Dedifferentiated amniotic fluid mesenchymal stem cell (primary cell): ENCODE results near the gene KCNC3.

Experiments used
- DNase-seq: peaks from one replicate; pipeline ENCODE4 v3.0.0-alpha.2; 2016; ENCODE audit errors: extremely low spot score

The KCNC3 gene

DNA sequence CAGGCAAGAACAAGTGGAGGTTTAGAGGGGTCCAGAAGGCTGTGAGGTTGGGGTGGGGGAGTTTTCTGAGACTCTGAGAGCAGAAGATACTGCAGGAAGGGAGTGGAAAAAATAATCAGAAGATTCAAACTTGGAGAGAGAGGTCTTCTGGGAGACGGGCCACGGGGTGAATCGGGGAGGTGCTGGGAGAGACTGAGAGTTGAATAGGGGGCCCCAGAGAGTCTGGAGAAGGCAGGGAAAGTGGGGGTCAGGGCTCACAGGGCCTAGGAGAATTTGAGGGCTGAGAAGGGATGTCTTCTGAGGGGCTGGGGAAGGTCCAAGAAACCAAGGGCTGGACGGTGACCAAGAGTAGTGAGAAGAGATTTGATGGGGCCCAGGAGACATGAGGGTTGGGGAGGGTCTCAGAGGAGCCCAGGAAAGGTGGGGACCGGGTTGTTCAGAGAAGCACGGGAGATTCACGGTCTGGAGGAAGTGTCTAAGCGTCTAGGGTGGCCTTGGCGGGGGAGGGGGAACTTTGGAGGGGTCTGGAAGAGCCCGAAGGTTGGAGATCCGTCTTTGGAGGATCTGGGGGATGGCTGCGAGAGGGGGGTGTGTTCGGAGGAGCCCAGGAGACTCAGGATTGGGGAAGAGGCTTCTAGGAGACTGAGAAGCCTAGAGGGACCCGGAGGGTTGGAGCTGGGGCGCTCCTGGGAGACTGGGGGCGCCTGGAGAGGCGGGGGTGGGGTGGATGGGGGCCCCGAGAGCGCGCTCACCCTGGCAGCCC lies 1.5 kb downstream of the KCNC3 start:
- no peak for DNase-seq

DNA sequence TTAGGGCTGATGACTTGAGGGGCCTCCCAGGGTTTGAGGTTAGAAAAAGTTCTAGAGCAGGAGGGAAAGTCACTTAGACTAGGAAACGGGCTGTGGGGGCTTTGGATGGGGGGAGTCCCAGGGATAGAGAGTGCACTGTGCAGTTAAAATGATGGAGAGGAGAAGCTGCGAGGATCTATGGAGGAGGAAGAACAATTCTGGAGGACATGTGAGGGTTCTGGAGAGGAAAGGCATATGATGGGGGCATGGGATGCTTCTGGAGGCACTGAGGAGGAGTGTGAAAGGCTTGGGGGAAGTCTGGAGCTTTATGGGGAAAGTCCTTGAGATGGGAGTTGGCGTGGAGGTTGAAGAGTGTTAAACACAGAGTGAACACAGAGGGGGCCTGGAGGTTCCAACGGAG lies 2.2 kb downstream of the KCNC3 start:
- no peak for DNase-seq

DNA sequence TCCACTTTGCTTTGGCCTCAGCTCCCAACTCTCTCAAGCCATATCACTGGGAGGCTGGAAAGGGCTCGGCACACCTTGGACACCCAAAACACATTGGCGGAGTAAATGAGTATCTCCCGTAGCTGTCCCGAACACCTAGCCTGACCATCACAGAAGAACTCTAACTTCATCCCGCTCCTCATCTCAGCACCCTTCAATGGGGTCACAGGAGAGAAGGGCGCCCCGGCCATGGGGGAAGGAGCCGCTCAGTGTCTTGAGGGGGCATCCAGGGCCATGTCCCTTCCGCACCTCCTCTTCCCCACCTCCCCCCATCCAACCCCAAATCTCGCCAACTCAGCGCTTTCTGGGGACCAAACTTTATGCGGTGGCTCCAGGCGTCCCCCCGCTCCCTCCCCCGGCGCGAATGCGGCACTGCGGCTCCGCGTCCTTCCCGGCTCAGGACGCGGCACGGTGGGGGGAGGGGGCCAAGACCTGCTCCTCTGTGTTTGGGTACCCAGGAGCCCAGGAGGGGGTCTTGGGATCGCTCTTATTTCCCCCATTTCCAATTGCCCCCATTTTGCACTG lies 3.0 kb downstream of the KCNC3 start:
- no peak for DNase-seq

GRCh38 chr19:50325310-50326100 lies 3.7 kb downstream of the KCNC3 start:
- DNase-seq = no peak

DNA sequence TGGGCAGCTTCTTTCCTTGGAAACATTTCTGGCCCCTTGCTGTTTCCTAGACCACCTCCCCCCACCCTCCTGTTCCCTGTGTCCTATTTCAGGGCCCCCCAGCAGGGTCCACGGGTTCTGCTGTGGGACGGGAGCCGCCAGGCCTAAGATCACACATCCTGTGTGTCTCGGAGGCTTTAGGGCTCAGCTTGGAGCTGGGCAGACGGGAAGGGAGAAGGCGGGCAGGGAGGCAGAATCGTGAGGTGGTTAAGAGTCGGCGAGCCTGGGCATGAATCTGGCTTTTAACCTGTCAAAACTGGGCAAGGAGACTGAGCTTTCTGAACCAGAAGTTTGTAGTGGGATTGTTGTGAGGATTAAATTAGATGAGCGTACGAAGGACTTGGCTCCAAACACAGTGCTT lies 4.8 kb downstream of the KCNC3 start:
- DNase-seq = no peak

DNA sequence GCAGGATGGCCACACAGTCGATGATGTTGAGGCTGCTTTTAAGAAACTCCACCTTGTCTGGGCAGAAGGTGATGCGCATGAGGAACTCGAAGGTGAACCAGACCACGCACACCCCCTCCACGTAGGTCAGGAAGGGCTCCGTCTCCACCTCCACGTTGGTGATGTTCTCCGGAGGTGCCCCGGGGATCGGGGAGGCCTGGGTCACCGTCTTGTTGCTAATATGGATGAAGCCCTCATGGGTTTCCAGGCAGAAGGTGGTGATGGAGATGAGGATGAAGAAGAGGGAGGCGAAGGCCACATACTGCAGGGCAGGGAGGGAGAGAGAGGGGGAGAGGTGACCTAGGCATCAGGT lies 5.4 kb downstream of the KCNC3 start:
- no peak for DNase-seq

- DNase-seq = no peak
Observed at GRCh38 chr19:50322931-50323781, 6.0 kb downstream of the KCNC3 start.

GRCh38 chr19:50322234-50322633 lies 6.9 kb downstream of the KCNC3 start:
- no peak for DNase-seq

DNA sequence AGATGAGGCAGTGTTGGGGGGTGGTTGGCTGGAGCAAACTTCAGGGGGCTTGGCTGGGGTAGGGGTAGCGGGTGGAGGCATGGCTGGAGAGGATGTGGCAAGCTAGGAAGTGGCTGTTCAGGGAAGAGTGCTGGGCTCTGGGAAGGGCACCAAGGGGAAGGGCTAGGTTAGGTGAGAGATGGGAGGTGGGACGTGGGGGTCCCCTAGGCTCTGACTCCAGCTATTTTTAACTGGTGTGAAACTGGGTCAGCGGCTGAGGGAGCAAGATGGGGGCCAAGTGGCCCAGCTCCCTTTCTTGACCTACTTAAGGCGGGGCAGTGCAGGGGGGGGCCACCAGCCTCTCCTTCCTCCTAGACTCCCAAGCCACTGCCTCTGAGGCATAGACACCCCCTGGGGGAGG lies 7.3 kb downstream of the KCNC3 start:
- DNase-seq = no peak

GRCh38 chr19:50320596-50320995 lies 8.6 kb downstream of the KCNC3 start:
- DNase-seq = no peak

- no peak for DNase-seq
Observed at GRCh38 chr19:50320051-50320450, 9.1 kb downstream of the KCNC3 start.

GRCh38 chr19:50319156-50319555 lies 10.0 kb downstream of the KCNC3 start:
- no peak for DNase-seq

- DNase-seq = no peak
Observed at GRCh38 chr19:50318438-50318837, 10.7 kb downstream of the KCNC3 start.

DNA sequence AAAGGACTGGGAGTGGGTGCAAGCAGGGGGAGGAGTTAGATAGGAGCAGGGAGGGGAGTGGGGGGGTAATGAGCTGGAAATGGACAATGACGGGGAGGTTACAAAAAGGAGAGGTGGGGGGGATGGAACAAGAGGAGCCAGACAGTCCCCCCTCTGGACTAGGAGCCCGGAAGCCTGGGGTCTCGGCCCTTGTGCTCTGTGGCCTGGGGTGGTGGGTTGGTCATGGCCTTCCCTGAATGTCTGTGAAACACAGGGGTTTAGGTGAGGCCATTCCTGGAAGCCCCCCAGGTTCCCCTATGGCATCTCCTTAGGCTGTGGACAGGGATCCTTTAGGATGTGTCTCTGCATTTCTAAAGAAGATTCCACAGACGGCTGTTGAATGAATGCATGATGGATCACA lies 12.1 kb downstream of the KCNC3 start:
- no peak for DNase-seq

- no peak for DNase-seq
Observed at GRCh38 chr19:50315773-50316448, 13.3 kb downstream of the KCNC3 start.

DNA sequence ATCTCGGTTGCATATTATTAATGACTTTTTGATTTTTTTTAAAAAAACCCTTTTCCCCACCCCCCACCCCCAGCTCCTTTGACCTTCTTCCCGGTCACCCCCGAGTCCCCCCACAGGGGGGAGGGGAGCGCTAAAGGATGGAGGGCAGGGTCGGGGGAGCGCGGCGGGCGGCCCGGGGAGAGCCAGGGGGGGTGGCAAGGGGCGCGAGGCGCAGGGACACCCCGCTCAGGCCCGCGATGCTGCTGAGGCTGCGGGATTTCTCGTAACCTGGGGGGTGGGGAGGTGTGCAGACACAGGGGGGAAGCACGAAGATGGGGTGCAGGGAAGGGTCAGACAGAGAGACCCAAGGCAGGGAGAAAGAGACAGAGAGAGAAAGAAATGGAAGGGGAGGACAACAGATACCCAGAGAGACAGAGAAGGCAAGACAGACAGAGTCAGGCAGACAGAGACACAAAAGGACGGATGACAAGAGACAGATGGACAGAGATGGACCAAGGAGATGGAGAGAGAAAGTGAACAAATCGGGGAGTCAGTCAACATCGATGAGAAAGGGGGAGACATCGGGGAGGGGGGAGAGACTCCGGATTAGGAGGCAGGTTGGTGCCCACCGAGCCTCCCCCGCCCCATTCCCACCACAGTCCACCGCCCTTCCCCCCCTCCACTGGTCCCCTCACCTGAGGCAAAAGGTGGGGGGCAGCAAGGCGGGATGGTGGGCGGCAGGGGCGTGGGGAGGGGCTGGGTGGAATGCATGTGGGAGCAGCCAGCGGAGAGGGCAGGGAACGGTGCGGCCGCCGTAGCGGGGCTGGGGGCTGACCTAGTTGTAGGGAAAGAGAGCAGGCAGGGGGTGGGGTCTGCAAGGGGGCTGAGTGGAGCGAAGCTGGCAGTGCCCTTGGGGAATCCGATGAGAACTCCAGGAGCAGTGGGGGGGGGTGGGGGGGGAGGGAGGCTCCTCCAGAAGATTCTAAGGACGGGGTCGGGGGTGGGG lies 14.2 kb downstream of the KCNC3 start:
- no peak for DNase-seq

DNA sequence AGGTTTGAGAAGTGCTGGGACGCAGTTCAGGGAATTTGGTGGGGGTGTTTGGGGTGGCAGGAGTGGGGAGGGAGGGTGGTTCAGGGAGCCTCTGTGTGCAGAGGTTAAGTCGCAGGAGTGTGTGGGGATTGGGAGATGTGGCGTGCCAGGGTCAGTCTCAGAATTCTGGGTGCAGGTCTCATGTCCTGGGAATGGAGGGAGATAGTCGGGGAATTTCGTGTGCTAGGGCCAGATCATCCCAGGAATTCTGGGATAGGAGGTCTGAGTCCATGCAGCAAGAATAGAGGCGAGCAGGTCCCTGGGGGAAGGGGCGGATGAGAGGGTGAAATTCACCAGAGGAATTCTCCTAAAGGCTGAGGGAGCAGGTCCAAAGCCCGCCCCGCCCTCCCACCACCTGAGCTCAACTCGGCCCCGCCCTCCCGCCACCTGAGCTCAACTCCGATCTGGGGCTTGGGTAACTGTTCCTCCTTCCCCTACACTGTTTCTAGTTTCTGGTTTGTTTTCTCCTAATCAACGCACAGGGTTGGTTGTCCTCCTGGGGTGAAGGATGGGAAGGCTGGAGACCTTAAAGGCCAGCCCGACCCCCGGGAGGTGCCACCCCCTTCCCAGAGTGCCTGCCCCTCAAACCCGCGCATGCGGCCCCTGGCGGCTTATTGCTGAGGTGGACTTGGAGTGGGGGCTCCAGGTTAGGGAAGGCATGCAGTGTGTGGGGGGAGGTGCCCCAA lies 15.2 kb downstream of the KCNC3 start:
- DNase-seq = no peak

- DNase-seq = no peak
Observed at GRCh38 chr19:50312967-50313811, 16.0 kb downstream of the KCNC3 start.
